Thyroid gland (tissue), 4 donors: ENCODE measurements around the gene PHF19.

Source experiments
- POLR2A ChIP-seq, 2 donors: fragments of 450-650 bp; IDR thresholded peaks; one replicate each; pipeline ENCODE4 v1.6.1; 2017; ENCODE audit warnings: antibody characterized with exemption in 2 of 2, mild to moderate bottlenecking in 2 of 2, moderate library complexity in 1 of 2
- TF ChIP-seq, protein P1 (sequence below), 6 experiments: fragments of 200-600 bp in 3 of 6; fragments of 450-650 bp in 3 of 6; sonication (generic) in 3 of 6; IDR thresholded peaks; one replicate each; pipeline ENCODE4 v1.5.1; 2016 to 2019; ENCODE audit warnings: antibody characterized with exemption in 6 of 6, mild to moderate bottlenecking in 2 of 6, inconsistent platforms in 1 of 6, moderate library complexity in 1 of 6

GRCh38 chr9:120877276-120878034 lies 467 bp upstream of the PHF19 start:
- TF ChIP-seq, protein P1, sequence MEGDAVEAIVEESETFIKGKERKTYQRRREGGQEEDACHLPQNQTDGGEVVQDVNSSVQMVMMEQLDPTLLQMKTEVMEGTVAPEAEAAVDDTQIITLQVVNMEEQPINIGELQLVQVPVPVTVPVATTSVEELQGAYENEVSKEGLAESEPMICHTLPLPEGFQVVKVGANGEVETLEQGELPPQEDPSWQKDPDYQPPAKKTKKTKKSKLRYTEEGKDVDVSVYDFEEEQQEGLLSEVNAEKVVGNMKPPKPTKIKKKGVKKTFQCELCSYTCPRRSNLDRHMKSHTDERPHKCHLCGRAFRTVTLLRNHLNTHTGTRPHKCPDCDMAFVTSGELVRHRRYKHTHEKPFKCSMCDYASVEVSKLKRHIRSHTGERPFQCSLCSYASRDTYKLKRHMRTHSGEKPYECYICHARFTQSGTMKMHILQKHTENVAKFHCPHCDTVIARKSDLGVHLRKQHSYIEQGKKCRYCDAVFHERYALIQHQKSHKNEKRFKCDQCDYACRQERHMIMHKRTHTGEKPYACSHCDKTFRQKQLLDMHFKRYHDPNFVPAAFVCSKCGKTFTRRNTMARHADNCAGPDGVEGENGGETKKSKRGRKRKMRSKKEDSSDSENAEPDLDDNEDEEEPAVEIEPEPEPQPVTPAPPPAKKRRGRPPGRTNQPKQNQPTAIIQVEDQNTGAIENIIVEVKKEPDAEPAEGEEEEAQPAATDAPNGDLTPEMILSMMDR (IDR thresholded peaks at IDR 0.05) = no peak
- TF ChIP-seq POLR2A (IDR thresholded peaks at IDR 0.05) = no peak
